RWPE2 (cell line): ENCODE data around the gene CENPN.

Experiments used
- ATAC-seq: fragments of 200-7000 bp; cut with Tn5 transposase; 3 replicates; pipeline ENCODE4 v1.9.1; 2021; ENCODE audit warnings: low read depth
- DNase-seq: peaks from one replicate; pipeline ENCODE4 v3.0.0-alpha.2; 2020; ENCODE audit warnings: low spot score
- H3K27ac ChIP-seq: fragments of 450-650 bp; 2 replicates; pipeline ENCODE4 v1.5.1; 2017; ENCODE audit warnings: mild to moderate bottlenecking; ENCODE audit not compliant: poor library complexity, severe bottlenecking
- H3K27me3 ChIP-seq: fragments of 250-450 bp; sonication (Bioruptor Pico); 2 replicates; pipeline ENCODE4 v1.5.1; 2021; ENCODE audit warnings: mild to moderate bottlenecking, moderate library complexity; ENCODE audit not compliant: insufficient read depth, poor library complexity, severe bottlenecking
- H3K36me3 ChIP-seq: fragments of 250-450 bp; sonication (Bioruptor Pico); 2 replicates; pipeline ENCODE4 v1.5.1; 2020; ENCODE audit warnings: low read depth, mild to moderate bottlenecking, moderate library complexity
- H3K4me1 ChIP-seq: fragments of 250-450 bp; sonication (Bioruptor Pico); 2 replicates; pipeline ENCODE4 v1.5.1; 2021; ENCODE audit warnings: mild to moderate bottlenecking, moderate library complexity; ENCODE audit not compliant: insufficient read depth, poor library complexity, severe bottlenecking
- H3K4me3 ChIP-seq: fragments of 250-450 bp; sonication (Bioruptor Pico); 2 replicates; pipeline ENCODE4 v1.5.1; 2021; ENCODE audit warnings: mild to moderate bottlenecking, moderate library complexity; ENCODE audit not compliant: severe bottlenecking
- H3K9me3 ChIP-seq: fragments of 250-450 bp; sonication (Bioruptor Pico); 2 replicates; pipeline ENCODE4 v1.5.1; 2021; ENCODE audit warnings: mild to moderate bottlenecking, moderate library complexity; ENCODE audit not compliant: severe bottlenecking
- CTCF ChIP-seq: fragments of 450-650 bp; IDR thresholded peaks from one replicate; pipeline ENCODE4 v1.5.1; 2017; ENCODE audit warnings: mild to moderate bottlenecking, moderate library complexity; ENCODE audit not compliant: poor library complexity, severe bottlenecking

Gene CENPN

GRCh38 chr16:81035975-81036750 is 29.1 kb downstream of the CENPN start:
- H3K9me3 ChIP-seq: no peaks in the 10 kb centered on the region
- H3K4me1 ChIP-seq: peaks cover 3% of the 10 kb centered on the region
- no peak for TF ChIP-seq CTCF
- peaks cover 32% of the 10 kb centered on the region for H3K36me3 ChIP-seq
- ATAC-seq (peak; percentile 25; the same call in 2 of the 3 replicates), DNase-seq (no peak)
- peak overlapping the region; percentile 81 for H3K4me3 ChIP-seq
- H3K27ac ChIP-seq: peak overlapping the region; percentile 51
- no peaks in the 10 kb centered on the region for H3K27me3 ChIP-seq

- TF ChIP-seq CTCF: no peak
These were observed 29.8 kb downstream of the CENPN start for GRCh38 chr16:81036751-81037350.

GRCh38 chr16:81040131-81040530 is 33.1 kb downstream of the CENPN start:
- DNase-seq: no peak
- H3K36me3 ChIP-seq: peaks cover 70% of the 10 kb centered on the region
- no peak for TF ChIP-seq CTCF
- H3K27me3 ChIP-seq: no peaks in the 10 kb centered on the region
- H3K4me3 ChIP-seq: no peak overlapping the region
- H3K9me3 ChIP-seq: no peaks in the 10 kb centered on the region
- peaks cover 3% of the 10 kb centered on the region for H3K4me1 ChIP-seq
- no peak for ATAC-seq
- no peak overlapping the region for H3K27ac ChIP-seq

More at GRCh38 chr16:81036751-81037350, 29.8 kb downstream of the CENPN start:
- peak; percentile 4; the same call in 1 of the 3 replicates for ATAC-seq
- peaks cover 38% of the 10 kb centered on the region for H3K36me3 ChIP-seq
- H3K4me1 ChIP-seq: peaks cover 3% of the 10 kb centered on the region
- H3K4me3 ChIP-seq: peak overlapping the region; percentile 81
- H3K27me3 ChIP-seq: no peaks in the 10 kb centered on the region
- no peaks in the 10 kb centered on the region for H3K9me3 ChIP-seq
- H3K27ac ChIP-seq: peak overlapping the region; percentile 51
- no peak for DNase-seq

- TF ChIP-seq CTCF: no peak
These were observed 33.8 kb downstream of the CENPN start for GRCh38 chr16:81040842-81041241.

GRCh38 chr16:81041696-81042095 is 34.7 kb downstream of the CENPN start:
- ATAC-seq (no peak), DNase-seq (no peak)
- no peaks in the 10 kb centered on the region for H3K27me3 ChIP-seq
- H3K27ac ChIP-seq: no peak overlapping the region
- peaks cover 3% of the 10 kb centered on the region for H3K4me1 ChIP-seq
- no peaks in the 10 kb centered on the region for H3K9me3 ChIP-seq
- H3K36me3 ChIP-seq: peaks cover 73% of the 10 kb centered on the region
- no peak for TF ChIP-seq CTCF
- H3K4me3 ChIP-seq: no peak overlapping the region

More at GRCh38 chr16:81040842-81041241, 33.8 kb downstream of the CENPN start:
- no peak for ATAC-seq
- Histone ChIP-seq H3K27me3 (no peaks in the 10 kb centered on the region), H3K27ac (no peak overlapping the region), H3K36me3 (peaks cover 73% of the 10 kb centered on the region), H3K9me3 (no peaks in the 10 kb centered on the region), H3K4me3 (no peak overlapping the region), H3K4me1 (peaks cover 3% of the 10 kb centered on the region)
- DNase-seq: no peak
